Osteocyte (in vitro differentiated cells): Measurements from ENCODE around the gene SCAPER. TPM values are rescaled to one million over a fixed set of nuclear protein-coding genes. Genes with fewer than 3 reads are reported as not detected.
"Not testable (repeated sequence)": the region's sequence is repeated elsewhere in the genome, so short reads cannot be mapped to it uniquely, and the experiment has no call there.

Experiments
- DNase-seq: peaks from one replicate; pipeline ENCODE4 v3.0.0; 2021; ENCODE audit warnings: mixed read lengths; ENCODE audit not compliant: unreplicated experiment; ENCODE audit errors: extremely low spot score
- H3K27ac Mint-ChIP-seq: one replicate; pipeline ENCODE4 v1.8.0; 2021; ENCODE audit warnings: mild to moderate bottlenecking, mixed read lengths; ENCODE audit not compliant: unreplicated experiment
- H3K27me3 Mint-ChIP-seq: one replicate; pipeline ENCODE4 v1.8.0; 2021; ENCODE audit warnings: mixed read lengths; ENCODE audit not compliant: unreplicated experiment
- H3K36me3 Mint-ChIP-seq: one replicate; pipeline ENCODE4 v1.8.0; 2021; ENCODE audit warnings: mixed read lengths; ENCODE audit not compliant: unreplicated experiment
- H3K4me1 Mint-ChIP-seq: one replicate; pipeline ENCODE4 v1.8.0; 2021; ENCODE audit warnings: mixed read lengths; ENCODE audit not compliant: unreplicated experiment
- H3K4me3 Mint-ChIP-seq: one replicate; pipeline ENCODE4 v1.8.0; 2021; ENCODE audit warnings: mild to moderate bottlenecking, moderate library complexity, mixed read lengths; ENCODE audit not compliant: unreplicated experiment
- H3K9me3 Mint-ChIP-seq: one replicate; pipeline ENCODE4 v1.8.0; 2021; ENCODE audit warnings: mixed read lengths; ENCODE audit not compliant: unreplicated experiment
- CTCF ChIP-seq: fragments of 200-600 bp; sonication (generic); IDR thresholded peaks from 2 replicates; pipeline ENCODE4 v1.5.0; 2021; ENCODE audit warnings: antibody characterized with exemption, mild to moderate bottlenecking, moderate library complexity
- total RNA-seq: library from RNA; stranded (reverse); gene quantifications from 2 replicates; pipeline ENCODE4 v1.2.1, GENCODE V29; 2021

Gene SCAPER
- total RNA-seq, 1 donor from 2014 or later: 20.0 TPM

- Mint-ChIP-seq H3K4me3 (no peak overlapping the region), H3K9me3 (no peaks in the 10 kb centered on the region), H3K36me3 (no peaks in the 10 kb centered on the region), H3K27me3 (no peaks in the 10 kb centered on the region), H3K27ac (no peak overlapping the region), H3K4me1 (no peaks in the 10 kb centered on the region)
- no peak for DNase-seq
- TF ChIP-seq CTCF: no peak
Observed at GRCh38 chr15:76503804-76504203, 401.3 kb downstream of the SCAPER start.

GRCh38 chr15:76503121-76503520 lies 402.0 kb downstream of the SCAPER start:
- Mint-ChIP-seq H3K36me3 (no peaks in the 10 kb centered on the region), H3K27me3 (no peaks in the 10 kb centered on the region), H3K27ac (no peak overlapping the region), H3K4me1 (no peaks in the 10 kb centered on the region), H3K9me3 (no peaks in the 10 kb centered on the region), H3K4me3 (no peak overlapping the region)
- TF ChIP-seq CTCF: no peak
- DNase-seq: no peak

GRCh38 chr15:76502678-76503077 lies 402.5 kb downstream of the SCAPER start:
- no peak overlapping the region for H3K4me3 Mint-ChIP-seq
- H3K9me3 Mint-ChIP-seq: no peaks in the 10 kb centered on the region
- no peak overlapping the region for H3K27ac Mint-ChIP-seq
- no peak for TF ChIP-seq CTCF
- no peaks in the 10 kb centered on the region for H3K36me3 Mint-ChIP-seq
- no peaks in the 10 kb centered on the region for H3K4me1 Mint-ChIP-seq
- DNase-seq: no peak
- no peaks in the 10 kb centered on the region for H3K27me3 Mint-ChIP-seq

GRCh38 chr15:76502185-76502584 lies 403.0 kb downstream of the SCAPER start:
- H3K9me3 Mint-ChIP-seq, H3K36me3 Mint-ChIP-seq, H3K4me1 Mint-ChIP-seq, DNase-seq, H3K27me3 Mint-ChIP-seq, H3K27ac Mint-ChIP-seq, H3K4me3 Mint-ChIP-seq: not testable (repeated sequence)

- no peaks in the 10 kb centered on the region for H3K36me3 Mint-ChIP-seq
- no peaks in the 10 kb centered on the region for H3K9me3 Mint-ChIP-seq
- no peaks in the 10 kb centered on the region for H3K27me3 Mint-ChIP-seq
- no peak overlapping the region for H3K27ac Mint-ChIP-seq
- no peak for DNase-seq
- H3K4me1 Mint-ChIP-seq: no peaks in the 10 kb centered on the region
- TF ChIP-seq CTCF: no peak
- H3K4me3 Mint-ChIP-seq: no peak overlapping the region
Observed at GRCh38 chr15:76501726-76502125, 403.4 kb downstream of the SCAPER start.

- Mint-ChIP-seq H3K27me3 (no peaks in the 10 kb centered on the region), H3K9me3 (no peaks in the 10 kb centered on the region), H3K36me3 (no peaks in the 10 kb centered on the region), H3K4me3 (no peak overlapping the region), H3K4me1 (no peaks in the 10 kb centered on the region), H3K27ac (no peak overlapping the region)
- TF ChIP-seq CTCF: no peak
- DNase-seq: no peak
Observed at GRCh38 chr15:76501011-76501410, 404.1 kb downstream of the SCAPER start.
